ENCODE results near the gene DYNAP.

Gene DYNAP

DNA sequence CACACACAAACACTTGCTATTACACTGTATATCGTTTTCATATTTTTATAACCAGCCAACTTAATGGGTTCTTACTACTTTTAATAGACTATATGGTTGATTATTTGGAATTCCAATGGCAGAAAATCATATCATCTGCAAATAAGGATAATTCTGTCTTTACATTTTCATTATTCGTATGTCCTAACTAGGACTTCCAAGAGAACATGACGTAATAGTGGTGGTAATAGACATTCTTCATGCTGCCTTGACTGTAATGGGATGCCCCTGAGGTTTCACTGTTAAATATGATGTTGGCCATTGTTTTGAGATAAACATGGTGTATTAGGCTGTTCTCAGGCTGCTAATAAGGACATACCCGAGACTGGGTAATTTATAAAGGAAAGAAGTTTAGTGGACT, 45.2 kb downstream of the DYNAP start:
- no peak for DNase-seq (ENCODE audit: low read depth)

GRCh38 chr18:54641734-54642133, 50.7 kb downstream of the DYNAP start:
- DNase-seq (ENCODE audit: low read depth) = no peak

- DNase-seq (ENCODE audit: low read depth) = no peak
These were observed 56.1 kb downstream of the DYNAP start for GRCh38 chr18:54647176-54647575.

All from fibroblast of gingiva (primary cell).